WTC11 (cell line): ENCODE data around the gene PLCB2. TPM values are rescaled to one million over a fixed set of nuclear protein-coding genes. Genes with fewer than 3 reads are reported as not detected.

Experiments
- ATAC-seq: fragments of 200-7000 bp; cut with Tn5 transposase; 2 replicates; pipeline ENCODE4 v1.10.0; 2021; ENCODE audit warnings: mild to moderate bottlenecking, moderate library complexity
- CTCF ChIA-PET: fragments of 300-600 bp; sonication (Branson Sonifier 250); formaldehyde crosslinking; loops from one replicate; lab custom pipeline; 2021; ENCODE audit warnings: antibody characterized with exemption; lab: Charles Lee
- POLR2A ChIA-PET: fragments of 350-600 bp; sonication (Branson Sonifier 250); formaldehyde crosslinking; loops from one replicate; lab custom pipeline; 2021; ENCODE audit warnings: antibody characterized with exemption; lab: Charles Lee
- DNase-seq: peaks from one replicate; pipeline ENCODE4 v3.0.0; 2021; ENCODE audit warnings: low spot score
- H3K27ac Mint-ChIP-seq: 2 replicates; pipeline ENCODE4 v1.8.0; 2021; ENCODE audit warnings: mixed read lengths
- H3K27me3 Mint-ChIP-seq: 2 replicates; pipeline ENCODE4 v1.8.0; 2021; ENCODE audit warnings: low read depth, mild to moderate bottlenecking, moderate library complexity, mixed read lengths
- H3K36me3 Mint-ChIP-seq: 2 replicates; pipeline ENCODE4 v1.8.0; 2021; ENCODE audit warnings: mixed read lengths
- H3K4me1 Mint-ChIP-seq: 2 replicates; pipeline ENCODE4 v1.8.0; 2022; ENCODE audit warnings: mixed read lengths
- H3K4me3 Mint-ChIP-seq: 2 replicates; pipeline ENCODE4 v1.8.0; 2021; ENCODE audit warnings: mild to moderate bottlenecking, moderate library complexity, mixed read lengths
- H3K9me3 Mint-ChIP-seq: 2 replicates; pipeline ENCODE4 v1.8.0; 2021; ENCODE audit warnings: mixed read lengths
- CBFB ChIP-seq: sonication (generic); formaldehyde crosslinking; IDR thresholded peaks from 2 replicates; pipeline ENCODE4 v1.8.1; 2022; ENCODE audit warnings: mild to moderate bottlenecking, low read depth, missing genetic modification reagents
- EMX1 ChIP-seq: fragments of 250-450 bp; sonication (Bioruptor Pico); IDR thresholded peaks from 2 replicates; pipeline ENCODE4 v1.8.0; 2021; ENCODE audit warnings: mild to moderate bottlenecking
- ESRRA ChIP-seq: sonication (generic); formaldehyde crosslinking; IDR thresholded peaks from 2 replicates; pipeline ENCODE4 v1.8.1; 2022; ENCODE audit warnings: mild to moderate bottlenecking, missing genetic modification reagents, borderline replicate concordance
- HMGA2 ChIP-seq: fragments of 250-450 bp; sonication (Bioruptor Pico); IDR thresholded peaks from 2 replicates; pipeline ENCODE4 v1.4.0; 2021; ENCODE audit warnings: mild to moderate bottlenecking, moderate library complexity
- JAZF1 ChIP-seq: fragments of 250-450 bp; sonication (Bioruptor Pico); IDR thresholded peaks from 2 replicates; pipeline ENCODE4 v1.9.0; 2021; ENCODE audit warnings: moderate library complexity, mild to moderate bottlenecking, inconsistent platforms
- JUN ChIP-seq: sonication (generic); formaldehyde crosslinking; IDR thresholded peaks from 2 replicates; pipeline ENCODE4 v1.8.0; 2023; ENCODE audit warnings: mild to moderate bottlenecking, missing genetic modification reagents
- MXD4 ChIP-seq: fragments of 250-450 bp; sonication (Bioruptor Pico); IDR thresholded peaks from 2 replicates; pipeline ENCODE4 v1.8.0; 2021; ENCODE audit warnings: mild to moderate bottlenecking, moderate library complexity, borderline replicate concordance
- NR1H2 ChIP-seq: sonication (generic); formaldehyde crosslinking; IDR thresholded peaks from 2 replicates; pipeline ENCODE4 v1.9.0; 2021; ENCODE audit warnings: mild to moderate bottlenecking, moderate library complexity, missing genetic modification reagents
- RORB ChIP-seq: fragments of 250-450 bp; sonication (Bioruptor Pico); IDR thresholded peaks from 2 replicates; pipeline ENCODE4 v1.9.0; 2021; ENCODE audit warnings: mild to moderate bottlenecking
- TP53 ChIP-seq: sonication (generic); formaldehyde crosslinking; IDR thresholded peaks from 2 replicates; pipeline ENCODE4 v1.8.1; 2023; ENCODE audit warnings: mild to moderate bottlenecking, missing genetic modification reagents
- total RNA-seq: library from RNA; stranded (reverse); gene quantifications from 3 replicates; pipeline ENCODE4 v1.2.3, GENCODE V29; 2021
- TF ChIP-seq, protein P1 (sequence below): sonication (generic); formaldehyde crosslinking; IDR thresholded peaks from 2 replicates; pipeline ENCODE4 v1.8.0; 2022; ENCODE audit warnings: mild to moderate bottlenecking, missing genetic modification reagents
- TF ChIP-seq, protein P2 (sequence below): sonication (generic); formaldehyde crosslinking; IDR thresholded peaks from 2 replicates; pipeline ENCODE4 v1.8.1; 2023; ENCODE audit warnings: mild to moderate bottlenecking, moderate library complexity, missing genetic modification reagents

The PLCB2 gene
- total RNA-seq, 1 experiment from 2014 or later, result 15.2 TPM

DNA sequence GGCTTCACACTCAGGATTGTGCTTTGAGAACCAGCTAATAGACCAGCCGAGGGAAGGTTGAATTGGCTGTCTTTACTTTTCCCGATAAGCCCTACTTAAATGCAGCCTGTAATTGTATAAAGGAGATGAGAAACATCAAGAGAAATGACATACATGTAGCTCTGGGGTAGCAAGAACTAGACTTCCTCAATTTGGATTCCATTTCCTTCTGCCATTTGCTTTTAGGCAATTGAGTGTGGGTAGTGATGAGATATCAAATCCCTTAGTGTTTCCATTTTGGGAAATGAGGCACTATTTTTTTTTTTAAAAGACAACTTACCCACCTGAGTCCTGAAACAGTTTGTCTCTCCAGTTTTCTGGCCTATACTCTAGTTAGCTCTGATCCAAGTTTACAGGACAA, 18.0 kb upstream of the PLCB2 start:
- ATAC-seq (no peak), DNase-seq (no peak)
- H3K27ac Mint-ChIP-seq, result no peak overlapping the region
- ChIA-PET POLR2A (interaction anchor here (0.9 to 1.2 kb wide), 2 partner anchors 45 to 114 kb away, joined by 3 read pairs; no protein-coding TSS in a partner anchor), CTCF (interaction anchor here (2.1 to 8.3 kb wide), 5 partner anchors 13 to 52 kb away, joined by 7 to 234 read pairs (median 47); partner anchors contain the start of genes CCDC9B and PLCB2)
- peaks cover 25% of the 10 kb centered on the region for H3K27me3 Mint-ChIP-seq
- peaks cover 12% of the 10 kb centered on the region; the same call in 1 of the 2 replicates for H3K36me3 Mint-ChIP-seq
- peak overlapping the region; percentile 67 for H3K4me3 Mint-ChIP-seq
- H3K9me3 Mint-ChIP-seq, result peaks cover 4% of the 10 kb centered on the region; the same call in 1 of the 2 replicates
- H3K4me1 Mint-ChIP-seq, result peaks cover 64% of the 10 kb centered on the region
- TF ChIP-seq JAZF1 (CRISPR knock-in tag), result no peak
- no peak for TF ChIP-seq EMX1 (CRISPR knock-in tag)
- TF ChIP-seq RORB (CRISPR knock-in tag), result no peak
- TF ChIP-seq NR1H2 (CRISPR knock-in tag), result no peak
- TF ChIP-seq, protein P1, sequence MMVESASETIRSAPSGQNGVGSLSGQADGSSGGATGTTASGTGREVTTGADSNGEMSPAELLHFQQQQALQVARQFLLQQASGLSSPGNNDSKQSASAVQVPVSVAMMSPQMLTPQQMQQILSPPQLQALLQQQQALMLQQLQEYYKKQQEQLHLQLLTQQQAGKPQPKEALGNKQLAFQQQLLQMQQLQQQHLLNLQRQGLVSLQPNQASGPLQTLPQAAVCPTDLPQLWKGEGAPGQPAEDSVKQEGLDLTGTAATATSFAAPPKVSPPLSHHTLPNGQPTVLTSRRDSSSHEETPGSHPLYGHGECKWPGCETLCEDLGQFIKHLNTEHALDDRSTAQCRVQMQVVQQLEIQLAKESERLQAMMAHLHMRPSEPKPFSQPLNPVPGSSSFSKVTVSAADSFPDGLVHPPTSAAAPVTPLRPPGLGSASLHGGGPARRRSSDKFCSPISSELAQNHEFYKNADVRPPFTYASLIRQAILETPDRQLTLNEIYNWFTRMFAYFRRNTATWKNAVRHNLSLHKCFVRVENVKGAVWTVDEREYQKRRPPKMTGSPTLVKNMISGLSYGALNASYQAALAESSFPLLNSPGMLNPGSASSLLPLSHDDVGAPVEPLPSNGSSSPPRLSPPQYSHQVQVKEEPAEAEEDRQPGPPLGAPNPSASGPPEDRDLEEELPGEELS (CRISPR knock-in tag), result no peak

DNA sequence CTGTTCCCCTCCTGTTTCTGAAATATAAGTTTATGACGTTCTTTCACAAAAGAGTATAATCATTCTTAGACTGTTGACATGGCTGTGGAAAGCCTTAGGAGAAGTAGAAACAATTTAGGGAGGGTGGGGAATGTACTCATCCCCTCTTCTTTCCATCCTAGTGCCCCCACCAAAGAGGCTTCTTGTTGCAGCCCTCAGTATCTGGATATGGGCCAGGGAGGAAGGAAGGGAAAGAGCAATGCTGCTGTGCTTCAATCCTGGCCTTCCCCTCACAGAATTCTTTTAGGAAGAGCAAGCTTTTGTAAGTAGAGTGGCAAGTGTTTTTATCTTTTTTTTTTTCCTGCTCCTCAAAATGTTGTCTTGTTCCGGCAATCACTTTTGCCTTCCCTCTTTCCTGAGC, 17.5 kb upstream of the PLCB2 start:
- DNase-seq (no peak), ATAC-seq (no peak)
- no peak for TF ChIP-seq TP53 (CRISPR knock-in tag)
- TF ChIP-seq, protein P1 (CRISPR knock-in tag), result no peak
- no peak for TF ChIP-seq ESRRA (CRISPR knock-in tag)
- no peak for TF ChIP-seq HMGA2 (CRISPR knock-in tag)
- TF ChIP-seq, protein P2, sequence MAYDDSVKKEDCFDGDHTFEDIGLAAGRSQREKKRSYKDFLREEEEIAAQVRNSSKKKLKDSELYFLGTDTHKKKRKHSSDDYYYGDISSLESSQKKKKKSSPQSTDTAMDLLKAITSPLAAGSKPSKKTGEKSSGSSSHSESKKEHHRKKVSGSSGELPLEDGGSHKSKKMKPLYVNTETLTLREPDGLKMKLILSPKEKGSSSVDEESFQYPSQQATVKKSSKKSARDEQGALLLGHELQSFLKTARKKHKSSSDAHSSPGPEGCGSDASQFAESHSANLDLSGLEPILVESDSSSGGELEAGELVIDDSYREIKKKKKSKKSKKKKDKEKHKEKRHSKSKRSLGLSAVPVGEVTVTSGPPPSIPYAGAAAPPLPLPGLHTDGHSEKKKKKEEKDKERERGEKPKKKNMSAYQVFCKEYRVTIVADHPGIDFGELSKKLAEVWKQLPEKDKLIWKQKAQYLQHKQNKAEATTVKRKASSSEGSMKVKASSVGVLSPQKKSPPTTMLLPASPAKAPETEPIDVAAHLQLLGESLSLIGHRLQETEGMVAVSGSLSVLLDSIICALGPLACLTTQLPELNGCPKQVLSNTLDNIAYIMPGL (CRISPR knock-in tag), result no peak
- ChIA-PET POLR2A (interaction anchor here (0.9 kb wide), 1 partner anchor 45 kb away, joined by 3 read pairs; no protein-coding TSS in a partner anchor), CTCF (interaction anchor here (0.6 to 8.3 kb wide), 7 partner anchors 14 to 114 kb away, joined by 3 to 234 read pairs (median 33); partner anchors contain the start of genes CCDC9B and PLCB2)
- H3K9me3 Mint-ChIP-seq, result peaks cover 4% of the 10 kb centered on the region; the same call in 1 of the 2 replicates
- peak overlapping the region; percentile 67 for H3K4me3 Mint-ChIP-seq
- H3K4me1 Mint-ChIP-seq, result peaks cover 69% of the 10 kb centered on the region
- H3K27me3 Mint-ChIP-seq, result peaks cover 25% of the 10 kb centered on the region
- H3K27ac Mint-ChIP-seq, result no peak overlapping the region
- H3K36me3 Mint-ChIP-seq, result peaks cover 12% of the 10 kb centered on the region; the same call in 1 of the 2 replicates

- DNase-seq, result peak; percentile 46
- peaks cover 70% of the 10 kb centered on the region for H3K4me1 Mint-ChIP-seq
- peaks cover 6% of the 10 kb centered on the region; the same call in 1 of the 2 replicates for H3K36me3 Mint-ChIP-seq
These were observed 16.5 kb upstream of the PLCB2 start for GRCh38 chr15:40323953-40324937.

More at GRCh38 chr15:40323953-40324937, 16.5 kb upstream of the PLCB2 start:
- Mint-ChIP-seq H3K27ac (no peak overlapping the region), H3K4me3 (peak overlapping the region; percentile 67), H3K9me3 (peaks cover 4% of the 10 kb centered on the region; the same call in 1 of the 2 replicates), H3K27me3 (peaks cover 25% of the 10 kb centered on the region)
- ATAC-seq, result 0 out of 2 replicates have a peak, but pooled peaks have one; percentile 2
- ChIA-PET CTCF (interaction anchor here (0.6 to 17.8 kb wide), 11 partner anchors 13 to 115 kb away, joined by 3 to 690 read pairs (median 15); partner anchors contain the start of genes CCDC9B and PLCB2), POLR2A (interaction anchor here (0.9 kb wide), 1 partner anchor 44 kb away, joined by 3 read pairs; no protein-coding TSS in a partner anchor)
- TF ChIP-seq CBFB (CRISPR knock-in tag) (no peak), MXD4 (CRISPR knock-in tag) (no peak), JUN (peak; percentile 36; the same call in 1 of the 2 replicates)
- TF ChIP-seq, protein P2 (CRISPR knock-in tag), result 0 out of 2 replicates have a peak, but pooled peaks have one; percentile 35
